NCI-H2029 (cell line): Measurements from ENCODE around the gene PMEPA1.

Source experiments
- DNase-seq: peaks from one replicate; lab custom pipeline; 2025; lab: John Stamatoyannopoulos, UW

The PMEPA1 gene

GRCh38 chr20:57605878-57606277, 103.9 kb downstream of the PMEPA1 start:
- DNase-seq, result no peak

- no peak for DNase-seq
Observed at GRCh38 chr20:57605045-57605444, 104.8 kb downstream of the PMEPA1 start.

- no peak for DNase-seq
Observed at GRCh38 chr20:57603120-57603519, 106.7 kb downstream of the PMEPA1 start.

- no peak for DNase-seq
Observed at GRCh38 chr20:57601737-57602136, 108.1 kb downstream of the PMEPA1 start.

- DNase-seq, result no peak
Observed at GRCh38 chr20:57601211-57601570, 108.6 kb downstream of the PMEPA1 start.

- no peak for DNase-seq
Observed at GRCh38 chr20:57600320-57601210, 109.2 kb downstream of the PMEPA1 start.

- DNase-seq, result no peak
Observed at GRCh38 chr20:57598491-57598890, 111.3 kb downstream of the PMEPA1 start.
